Stimulated activated CD8-positive, alpha-beta memory T cell treated with anti-CD3 and anti-CD28 coated beads, Interleukin-15, amount 100 ng/mL, for 24 hours (primary cell): ENCODE data around the gene COL12A1.

Experiments
- DNase-seq: peaks from one replicate; pipeline ENCODE4 v3.0.0-alpha.2; 2020; ENCODE audit warnings: low read depth

Gene COL12A1

GRCh38 chr6:75096966-75097365 lies 108.9 kb downstream of the COL12A1 start:
- no peak for DNase-seq

GRCh38 chr6:75094614-75095200 lies 111.1 kb downstream of the COL12A1 start:
- DNase-seq: no peak

GRCh38 chr6:75091467-75092190 lies 114.2 kb downstream of the COL12A1 start:
- no peak for DNase-seq

GRCh38 chr6:75090576-75090975 lies 115.3 kb downstream of the COL12A1 start:
- no peak for DNase-seq

- no peak for DNase-seq
Measured at GRCh38 chr6:75089921-75090320, 115.9 kb downstream of the COL12A1 start.

- no peak for DNase-seq
Measured at GRCh38 chr6:75089151-75089897, 116.5 kb downstream of the COL12A1 start.

- no peak for DNase-seq
Measured at GRCh38 chr6:75085931-75086635, 119.8 kb downstream of the COL12A1 start.

GRCh38 chr6:75084872-75085381 lies 120.9 kb downstream of the COL12A1 start:
- no peak for DNase-seq

- no peak for DNase-seq
Measured at GRCh38 chr6:75084018-75084417, 121.8 kb downstream of the COL12A1 start.

- DNase-seq: no peak
Measured at GRCh38 chr6:75081921-75082320, 123.9 kb downstream of the COL12A1 start.

GRCh38 chr6:75081047-75081446 lies 124.8 kb downstream of the COL12A1 start:
- no peak for DNase-seq

- DNase-seq: no peak
Measured at GRCh38 chr6:75079589-75079988, 126.3 kb downstream of the COL12A1 start.

GRCh38 chr6:75077701-75078100 lies 128.2 kb downstream of the COL12A1 start:
- no peak for DNase-seq

- DNase-seq: no peak
Measured at GRCh38 chr6:75076009-75076408, 129.8 kb downstream of the COL12A1 start.

- no peak for DNase-seq
Measured at GRCh38 chr6:75070244-75070643, 135.6 kb downstream of the COL12A1 start.

GRCh38 chr6:75065523-75065922 lies 140.3 kb downstream of the COL12A1 start:
- DNase-seq: no peak

- no peak for DNase-seq
Measured at GRCh38 chr6:75052491-75052890, 153.4 kb downstream of the COL12A1 start.

GRCh38 chr6:75049308-75049707 lies 156.5 kb downstream of the COL12A1 start:
- DNase-seq: no peak

GRCh38 chr6:75044846-75045245 lies 161.0 kb downstream of the COL12A1 start:
- DNase-seq: no peak

- no peak for DNase-seq
Measured at GRCh38 chr6:75041381-75041780, 164.5 kb downstream of the COL12A1 start.
